NOMO-1 treated with dmso at 0.1 percent for 144 hours (cell line): ENCODE data around the gene SEMA3A.
A peak's percentile ranks its signal among the peaks of the same experiment; 100 is the strongest.

ENCODE experiments used
- DNase-seq: peaks from one replicate; lab custom pipeline; 2025; ENCODE audit not compliant: unreplicated experiment; lab: John Stamatoyannopoulos, UW

Gene SEMA3A

DNA sequence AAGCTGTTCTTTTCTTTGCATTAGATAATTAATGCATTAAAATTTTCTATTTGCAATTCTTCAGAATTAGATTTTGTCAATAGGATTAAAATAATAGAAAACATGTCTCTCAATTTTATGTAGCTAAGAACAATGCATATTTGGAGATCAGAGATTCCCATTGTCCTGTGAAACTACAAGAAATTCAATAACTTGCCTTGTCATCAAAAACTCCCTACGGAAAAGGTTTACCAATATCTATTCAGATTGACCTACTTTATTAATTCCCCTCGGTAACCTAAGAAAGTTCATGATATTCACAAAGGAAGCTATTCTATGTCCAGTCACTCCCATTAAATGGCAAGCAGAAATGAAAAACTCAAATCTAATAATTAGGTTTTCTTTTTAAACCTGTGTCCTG is 172.6 kb downstream of the SEMA3A start:
- no peak for DNase-seq

- DNase-seq = no peak
Measured at GRCh38 chr7:84021292-84021908, 173.2 kb downstream of the SEMA3A start.

DNA sequence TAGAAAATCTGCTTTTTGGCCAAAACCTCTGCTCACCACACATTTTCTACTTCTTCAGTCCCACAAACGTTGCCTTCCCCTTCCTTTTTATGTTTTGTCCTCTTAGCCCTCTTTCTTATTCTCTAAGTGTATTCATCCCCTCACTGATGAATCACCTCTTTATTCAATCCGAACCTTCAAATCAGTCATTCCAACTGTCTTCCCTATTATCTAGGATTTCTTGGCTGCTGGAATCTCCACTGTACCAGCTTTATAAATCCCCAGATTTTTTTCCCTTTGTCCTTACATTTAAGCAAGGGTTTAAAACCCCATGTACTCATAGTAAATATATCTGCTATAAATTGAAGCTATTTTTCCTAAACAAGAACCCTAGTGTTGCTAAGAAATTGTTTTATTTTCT is 176.9 kb downstream of the SEMA3A start:
- no peak for DNase-seq

DNA sequence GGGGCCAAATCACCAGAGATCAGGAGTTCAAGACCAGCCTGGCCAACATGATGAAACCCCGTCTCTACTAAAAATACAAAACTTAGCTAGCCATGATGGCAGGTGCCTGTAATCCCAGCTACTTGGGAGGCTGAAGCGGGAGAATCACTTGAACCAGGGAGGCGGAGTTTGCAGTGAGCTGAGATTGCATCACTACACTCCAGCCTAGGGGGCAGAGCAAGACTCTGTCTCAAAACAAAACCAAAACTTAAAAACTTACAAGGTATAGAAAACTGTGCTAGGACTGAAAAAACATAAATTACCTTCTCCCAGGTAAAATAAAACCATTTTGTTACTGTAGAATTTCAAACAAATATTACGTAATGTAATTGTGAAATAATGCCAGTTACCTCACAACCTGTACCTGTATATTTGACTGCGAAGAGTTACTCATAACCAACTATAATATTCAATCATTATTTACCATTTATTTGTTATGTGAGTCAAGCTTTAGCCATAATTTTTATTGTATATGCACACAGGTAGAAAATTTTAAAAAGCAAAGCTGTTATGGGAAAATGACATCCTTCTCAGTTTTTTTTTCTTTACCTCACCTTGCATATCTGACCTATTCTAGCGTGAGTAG is 180.9 kb downstream of the SEMA3A start:
- DNase-seq = no peak

GRCh38 chr7:84009782-84010181 is 184.8 kb downstream of the SEMA3A start:
- no peak for DNase-seq

DNA sequence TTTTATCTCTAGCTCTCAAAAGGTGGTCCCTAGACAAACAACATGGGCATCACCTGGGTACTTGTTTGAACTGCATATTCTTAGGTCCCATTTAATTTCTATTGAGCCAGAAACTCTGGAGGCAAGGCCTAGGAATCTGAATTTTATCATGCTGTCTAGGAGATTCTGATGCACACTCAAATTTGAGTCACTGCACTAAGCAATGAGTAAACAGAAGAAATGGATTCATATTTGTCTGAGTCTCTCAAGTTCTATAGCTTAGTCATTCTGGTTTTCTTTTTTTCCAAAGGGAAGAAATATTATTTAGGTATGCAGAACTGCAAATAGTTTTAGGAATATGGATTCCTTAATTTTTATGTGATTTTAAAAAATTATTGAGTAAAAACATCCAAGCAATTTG is 185.5 kb downstream of the SEMA3A start:
- DNase-seq = no peak

- DNase-seq = no peak
Measured at GRCh38 chr7:84003191-84003590, 191.4 kb downstream of the SEMA3A start.

DNA sequence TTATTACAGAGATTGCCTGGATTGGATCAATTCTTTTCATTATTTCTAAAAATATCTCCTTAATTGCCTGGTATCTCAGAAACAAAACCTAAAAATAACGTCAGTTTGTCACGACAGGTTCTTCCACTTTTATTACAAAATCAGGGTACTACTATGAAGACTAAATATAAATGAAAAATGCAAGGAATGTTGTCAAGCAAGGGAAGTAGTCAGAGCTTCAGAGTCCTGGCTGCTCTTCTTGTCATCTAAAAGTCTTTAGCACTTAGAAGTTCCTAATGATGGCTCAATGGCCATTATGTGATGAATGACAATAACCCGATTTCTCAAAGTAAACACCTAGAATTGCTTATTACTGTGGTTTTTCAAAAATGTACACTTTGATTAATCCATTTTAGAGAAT is 192.2 kb downstream of the SEMA3A start:
- no peak for DNase-seq

DNA sequence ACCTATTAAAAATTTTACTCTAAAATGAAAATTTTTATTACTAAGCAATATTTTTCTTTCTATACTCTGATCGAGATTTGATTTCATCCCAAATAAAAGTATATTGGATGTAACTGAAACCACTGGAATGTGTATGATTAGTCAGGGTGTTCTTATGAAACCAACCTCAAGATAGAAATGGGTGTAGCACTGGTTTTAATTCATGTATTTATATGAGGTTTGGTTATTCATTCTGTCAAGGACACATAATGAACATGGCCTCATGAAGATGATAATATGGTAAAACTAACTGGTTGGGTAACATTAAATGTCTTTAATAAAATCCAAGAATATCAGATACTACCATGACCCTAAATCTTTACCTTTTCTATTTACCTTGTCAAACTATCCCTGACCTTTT is 197.7 kb downstream of the SEMA3A start:
- no peak for DNase-seq

DNA sequence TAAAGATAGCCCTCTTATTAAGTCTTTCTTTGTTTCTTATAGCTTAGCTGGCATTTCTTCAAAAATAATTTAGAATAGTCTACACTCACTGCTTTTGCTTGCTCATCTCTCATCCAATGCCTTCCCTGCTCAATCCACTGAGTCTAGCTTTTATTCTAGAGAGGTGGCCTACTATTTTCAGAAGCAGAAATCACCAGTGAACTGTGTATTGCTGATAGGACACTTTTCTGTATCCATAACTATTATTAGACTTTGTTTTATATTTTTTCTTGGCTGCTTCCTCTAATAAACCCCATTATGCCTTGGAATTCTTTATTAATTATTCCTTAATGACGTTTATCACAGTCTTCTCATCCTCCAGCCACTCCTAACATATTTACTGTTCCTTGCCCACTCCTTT is 206.8 kb downstream of the SEMA3A start:
- no peak for DNase-seq

GRCh38 chr7:83985821-83986220 is 208.8 kb downstream of the SEMA3A start:
- DNase-seq = no peak

GRCh38 chr7:83984591-83984990 is 210.0 kb downstream of the SEMA3A start:
- no peak for DNase-seq

- no peak for DNase-seq
Measured at GRCh38 chr7:83984076-83984475, 210.5 kb downstream of the SEMA3A start.

DNA sequence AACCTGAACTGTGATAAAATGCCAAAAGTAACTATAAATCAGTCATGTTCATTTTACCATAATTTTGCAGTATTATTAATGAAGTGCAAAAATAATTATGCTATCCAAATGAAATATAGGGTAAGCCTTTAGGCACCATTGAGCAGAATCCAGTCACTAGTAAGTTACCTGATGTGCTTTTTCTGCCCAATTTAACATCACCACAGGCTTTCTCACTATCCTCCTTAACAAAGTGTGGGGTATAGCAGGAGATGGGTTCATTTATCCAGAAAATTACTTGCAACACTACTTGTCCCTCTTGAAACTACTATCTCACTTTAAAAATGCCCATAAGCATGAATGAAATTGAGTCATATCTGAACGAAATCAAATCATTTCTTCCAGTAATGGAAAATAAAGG is 211.0 kb downstream of the SEMA3A start:
- no peak for DNase-seq

DNA sequence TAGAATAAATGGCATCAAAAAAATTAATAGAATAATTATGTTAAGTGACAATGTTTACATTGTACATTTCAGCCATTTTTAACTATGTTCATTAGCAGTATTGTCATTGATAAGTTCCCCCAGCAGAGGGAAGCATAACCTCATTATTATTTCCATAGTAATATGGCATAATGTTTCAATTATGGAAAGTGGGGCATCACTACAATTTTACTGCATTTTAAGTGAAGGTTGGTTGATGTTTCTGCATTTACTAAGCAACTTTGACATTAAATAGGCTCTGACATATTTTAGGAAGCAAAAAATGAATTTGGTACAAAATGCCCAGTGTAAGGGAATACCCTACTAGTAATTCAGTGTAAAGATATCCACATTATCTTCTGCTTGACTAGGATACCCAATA is 218.3 kb downstream of the SEMA3A start:
- no peak for DNase-seq

DNA sequence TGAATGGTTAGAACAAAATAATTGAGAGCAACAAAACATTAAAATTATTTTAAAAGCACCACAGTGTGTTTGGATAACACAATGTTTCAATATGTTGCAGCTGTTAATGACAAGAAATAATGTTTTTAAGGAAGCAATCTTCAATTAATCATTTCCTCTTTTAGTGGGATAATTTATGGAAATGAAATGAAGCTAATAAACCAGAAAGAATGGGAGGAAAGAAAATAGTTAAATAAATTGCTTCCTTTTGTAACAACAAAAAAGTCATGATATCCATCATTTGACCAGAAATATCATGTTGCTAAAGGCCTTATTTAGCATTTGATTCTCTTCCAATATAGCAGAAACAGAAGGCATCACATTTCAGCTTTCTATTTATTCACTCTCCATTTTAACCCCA is 224.5 kb downstream of the SEMA3A start:
- no peak for DNase-seq

DNA sequence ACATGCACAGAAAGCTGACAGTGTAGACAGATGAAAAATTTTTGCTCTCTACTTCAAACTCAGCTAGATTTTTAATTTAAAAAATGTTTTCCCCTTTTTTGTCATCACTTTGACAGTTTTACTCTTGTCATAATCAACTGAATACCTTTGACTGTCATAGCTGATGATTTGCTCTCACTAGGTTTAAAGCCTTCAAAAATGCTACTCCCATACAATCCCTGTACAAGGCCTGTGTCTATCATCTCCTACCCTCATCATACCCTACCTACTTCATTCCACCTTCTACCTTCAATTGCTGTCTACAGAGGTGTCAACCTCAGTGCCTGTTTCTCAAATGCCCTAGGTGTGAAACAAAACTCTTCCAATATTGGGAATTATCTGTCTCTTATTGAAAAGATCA is 230.3 kb downstream of the SEMA3A start:
- no peak for DNase-seq

DNA sequence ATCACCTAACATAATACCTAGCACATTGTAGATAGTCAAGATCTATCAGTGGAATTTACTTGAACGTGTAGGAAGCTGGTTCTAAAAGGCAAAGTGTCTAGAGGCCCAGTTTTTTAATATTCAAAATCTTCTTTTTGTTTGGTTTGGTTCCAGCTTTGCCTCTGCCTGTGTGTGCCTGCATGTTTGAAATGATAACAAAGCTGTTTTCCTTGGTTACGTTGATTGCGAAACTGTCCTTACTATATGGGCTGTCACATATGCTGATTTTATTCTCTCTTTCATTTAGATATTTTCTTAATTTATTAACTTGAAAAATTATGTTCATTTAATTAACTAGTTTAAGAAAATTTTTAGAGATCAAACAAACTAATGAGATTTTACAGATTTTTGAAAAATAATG is 237.3 kb downstream of the SEMA3A start:
- DNase-seq = no peak

DNA sequence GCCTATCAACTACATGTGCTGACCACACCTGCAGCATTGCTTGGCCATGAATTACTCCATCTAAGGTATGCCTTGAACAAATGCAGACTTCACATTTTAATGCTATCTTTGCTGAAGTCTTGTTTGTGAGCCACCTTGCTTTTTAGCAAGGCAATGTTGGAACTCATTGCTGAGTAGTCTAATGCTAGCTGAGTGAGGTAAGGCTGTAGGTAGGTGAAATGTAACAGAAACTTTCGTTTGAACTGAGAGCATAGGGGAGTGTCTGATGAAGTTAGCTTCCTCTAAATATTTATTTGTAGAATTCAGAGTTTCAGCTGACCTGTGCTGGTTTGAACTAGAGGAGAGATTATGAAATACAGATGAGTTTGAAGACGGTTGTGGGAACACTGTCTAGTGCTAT is 238.5 kb downstream of the SEMA3A start:
- no peak for DNase-seq

DNA sequence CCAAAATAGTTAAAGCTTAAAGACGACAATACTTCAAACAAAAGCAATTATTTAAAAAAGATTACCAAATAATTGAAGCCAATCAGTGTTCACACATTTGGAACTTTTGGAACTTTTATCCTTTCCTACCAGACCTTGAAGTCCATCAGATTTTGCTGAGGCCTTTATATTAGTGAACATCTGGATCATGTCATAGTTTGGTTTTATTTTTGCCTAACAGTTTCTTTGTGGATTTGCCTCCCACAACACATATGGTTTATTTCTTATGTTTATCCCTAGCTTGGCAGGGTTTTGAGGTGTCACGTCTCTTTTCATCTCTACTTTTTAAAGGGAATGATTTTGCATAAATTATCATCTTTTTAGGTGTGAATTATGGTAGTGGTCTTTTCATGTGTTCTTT is 242.4 kb downstream of the SEMA3A start:
- DNase-seq = no peak

- DNase-seq = peak; percentile 56
Measured at GRCh38 chr7:83947260-83947659, 247.3 kb downstream of the SEMA3A start.

GRCh38 chr7:83946801-83947200 is 247.8 kb downstream of the SEMA3A start:
- no peak for DNase-seq

DNA sequence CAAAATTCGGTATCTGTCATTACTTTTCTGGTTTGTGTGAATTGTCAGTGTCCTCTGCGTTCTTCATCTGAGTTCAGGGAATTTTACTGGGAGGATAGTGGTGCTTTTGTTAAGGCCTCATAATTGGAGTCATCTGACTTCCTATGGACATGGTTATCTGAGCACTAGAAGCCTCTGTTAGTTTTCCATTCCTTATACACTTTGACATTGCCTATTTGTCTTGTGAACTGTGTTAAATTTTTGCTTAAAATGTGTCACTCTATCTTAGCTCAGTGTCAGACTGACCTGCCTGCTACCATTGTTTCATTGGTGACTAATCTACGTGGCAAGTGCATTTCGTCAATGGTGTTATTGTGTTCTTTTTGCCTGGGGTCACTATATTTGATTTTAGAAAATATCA is 253.3 kb downstream of the SEMA3A start:
- DNase-seq = no peak
